Ishikawa (cell line): ENCODE measurements around the gene SLC35B1.

Experiments
- CEBPB ChIP-seq: IDR thresholded peaks from 2 replicates; pipeline ENCODE4 v1.6.1; 2012
- EP300 ChIP-seq: IDR thresholded peaks from 2 replicates; pipeline ENCODE4 v1.6.1; 2012; ENCODE audit warnings: borderline replicate concordance
- MAX ChIP-seq: IDR thresholded peaks from 2 replicates; pipeline ENCODE4 v1.6.1; 2012
- RAD21 ChIP-seq: IDR thresholded peaks from 2 replicates; pipeline ENCODE4 v1.6.1; 2012; ENCODE audit warnings: low read depth
- REST ChIP-seq: IDR thresholded peaks from 2 replicates; pipeline ENCODE4 v1.6.1; 2012; ENCODE audit warnings: low read depth, mild to moderate bottlenecking
- ZBTB7A ChIP-seq: IDR thresholded peaks from 2 replicates; pipeline ENCODE4 v1.6.1; 2012; ENCODE audit warnings: low read depth

- TF ChIP-seq CEBPB: no peak
- no peak for TF ChIP-seq RAD21
- no peak for TF ChIP-seq MAX
- no peak for TF ChIP-seq EP300
- TF ChIP-seq REST: no peak
- TF ChIP-seq ZBTB7A: no peak
Observed at GRCh38 chr17:49723423-49723822, 15.7 kb upstream of the SLC35B1 start.
